ENCODE results near the gene ACAP1.

GRCh38 chr17:7306911-7307685 lies 29.2 kb upstream of the ACAP1 start, which contains the start of gene EIF5A:
- TF ChIP-seq CTCF (IDR thresholded peaks at IDR 0.05; ENCODE audit: insufficient read depth, low read depth, low read length): no peak
- no peak for TF ChIP-seq EZH2 (IDR thresholded peaks at IDR 0.05; ENCODE audit: insufficient read depth, low read length)
